Hepatocyte (in vitro differentiated cells): ENCODE data around the gene SIPA1.

Experiments
- EZH2 ChIP-seq: fragments of 200-600 bp; sonication (generic); IDR thresholded peaks from 2 replicates; pipeline ENCODE4 v1.6.1; 2016; ENCODE audit warnings: antibody characterized with exemption, mild to moderate bottlenecking, borderline replicate concordance
- EZH2phosphoT487 ChIP-seq: fragments of 200-600 bp; sonication (generic); IDR thresholded peaks from one replicate; pipeline ENCODE4 v1.6.1; 2018; ENCODE audit warnings: antibody characterized with exemption, mild to moderate bottlenecking, low read depth, moderate library complexity; ENCODE audit not compliant: unreplicated experiment, severe bottlenecking
- TF ChIP-seq, protein P1 (sequence below): fragments of 200-600 bp; sonication (generic); IDR thresholded peaks from 2 replicates; pipeline ENCODE4 v1.5.1; 2016; ENCODE audit warnings: antibody characterized with exemption, mild to moderate bottlenecking; ENCODE audit not compliant: poor library complexity

DNA sequence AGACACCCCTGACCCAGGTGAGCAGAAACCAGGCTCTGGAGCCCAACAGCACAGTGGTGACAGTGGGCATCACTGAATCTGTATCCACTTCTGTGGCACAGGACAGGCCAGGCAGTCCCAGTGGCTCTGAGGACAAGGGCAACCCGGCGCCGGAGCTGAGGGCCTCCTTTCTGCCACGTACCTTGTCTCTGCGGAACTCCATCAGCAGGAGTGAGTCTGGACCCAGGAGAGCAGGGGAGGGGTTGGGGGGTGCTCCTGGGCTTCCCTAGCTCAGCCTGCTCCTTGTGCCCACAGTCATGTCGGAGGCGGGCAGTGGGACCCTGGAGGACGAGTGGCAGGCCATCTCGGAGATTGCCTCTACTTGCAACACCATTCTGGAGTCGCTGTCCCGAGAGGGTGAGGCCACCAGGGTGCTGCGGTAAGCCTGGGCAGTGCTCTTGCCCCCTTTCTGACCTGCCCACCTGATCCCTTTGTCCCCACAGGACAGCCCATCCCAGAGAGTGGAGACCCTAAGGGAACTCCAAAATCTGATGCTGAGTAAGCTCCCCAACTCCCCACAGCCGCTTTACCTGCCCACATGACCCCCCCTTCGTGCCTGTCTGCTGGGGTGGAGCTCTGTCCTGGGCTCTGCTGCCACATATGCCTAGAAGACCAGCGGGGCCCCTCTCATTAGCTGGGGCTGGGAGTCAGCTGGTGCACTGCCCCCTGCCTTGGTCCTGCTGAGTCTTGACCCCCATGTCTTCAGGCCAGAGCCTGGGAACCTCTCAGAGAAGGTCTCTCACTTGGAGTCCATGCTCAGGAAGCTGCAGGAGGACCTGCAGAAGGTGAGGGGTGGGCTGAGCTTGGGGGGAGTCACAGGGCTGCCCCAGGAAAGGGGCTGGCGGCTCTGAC lies 12.0 kb downstream of the SIPA1 start:
- TF ChIP-seq, protein P1, sequence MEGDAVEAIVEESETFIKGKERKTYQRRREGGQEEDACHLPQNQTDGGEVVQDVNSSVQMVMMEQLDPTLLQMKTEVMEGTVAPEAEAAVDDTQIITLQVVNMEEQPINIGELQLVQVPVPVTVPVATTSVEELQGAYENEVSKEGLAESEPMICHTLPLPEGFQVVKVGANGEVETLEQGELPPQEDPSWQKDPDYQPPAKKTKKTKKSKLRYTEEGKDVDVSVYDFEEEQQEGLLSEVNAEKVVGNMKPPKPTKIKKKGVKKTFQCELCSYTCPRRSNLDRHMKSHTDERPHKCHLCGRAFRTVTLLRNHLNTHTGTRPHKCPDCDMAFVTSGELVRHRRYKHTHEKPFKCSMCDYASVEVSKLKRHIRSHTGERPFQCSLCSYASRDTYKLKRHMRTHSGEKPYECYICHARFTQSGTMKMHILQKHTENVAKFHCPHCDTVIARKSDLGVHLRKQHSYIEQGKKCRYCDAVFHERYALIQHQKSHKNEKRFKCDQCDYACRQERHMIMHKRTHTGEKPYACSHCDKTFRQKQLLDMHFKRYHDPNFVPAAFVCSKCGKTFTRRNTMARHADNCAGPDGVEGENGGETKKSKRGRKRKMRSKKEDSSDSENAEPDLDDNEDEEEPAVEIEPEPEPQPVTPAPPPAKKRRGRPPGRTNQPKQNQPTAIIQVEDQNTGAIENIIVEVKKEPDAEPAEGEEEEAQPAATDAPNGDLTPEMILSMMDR = no peak
- TF ChIP-seq EZH2 = no peak
- no peak for TF ChIP-seq EZH2phosphoT487
